HL-60 (cell line): ENCODE measurements around the gene INO80C.

Source experiments
- CTCF ChIP-seq: IDR thresholded peaks from one replicate; pipeline ENCODE4 v1.5.1; 2011; ENCODE audit warnings: low read length, control low read depth, inconsistent platforms; ENCODE audit not compliant: insufficient read depth
- GABPA ChIP-seq: IDR thresholded peaks from 2 replicates; pipeline ENCODE4 v1.6.1; 2012; ENCODE audit warnings: low read depth
- POLR2AphosphoS5 ChIP-seq: IDR thresholded peaks from 2 replicates; pipeline ENCODE4 v1.6.1; 2012; ENCODE audit warnings: low read depth
- REST ChIP-seq: IDR thresholded peaks from 2 replicates; pipeline ENCODE4 v1.6.1; 2012; ENCODE audit warnings: low read depth; ENCODE audit not compliant: insufficient replicate concordance
- SPI1 ChIP-seq: IDR thresholded peaks from 2 replicates; pipeline ENCODE4 v1.6.1; 2012; ENCODE audit warnings: low read depth, mild to moderate bottlenecking, borderline replicate concordance

GRCh38 chr18:35497370-35498197 lies at the start of gene INO80C:
- no peak for TF ChIP-seq CTCF
- TF ChIP-seq REST = peak; percentile 78
- TF ChIP-seq POLR2AphosphoS5 = peak; percentile 99
- TF ChIP-seq GABPA = peak; percentile 82
- TF ChIP-seq SPI1 = peak; percentile 88
